HL-60 (cell line): ENCODE results near the gene RBM43.

Experiments used
- CTCF ChIP-seq: IDR thresholded peaks from one replicate; pipeline ENCODE4 v1.5.1; 2011; ENCODE audit warnings: low read length, control low read depth, inconsistent platforms; ENCODE audit not compliant: insufficient read depth
- GABPA ChIP-seq: IDR thresholded peaks from 2 replicates; pipeline ENCODE4 v1.6.1; 2012; ENCODE audit warnings: low read depth
- POLR2AphosphoS5 ChIP-seq: IDR thresholded peaks from 2 replicates; pipeline ENCODE4 v1.6.1; 2012; ENCODE audit warnings: low read depth
- REST ChIP-seq: IDR thresholded peaks from 2 replicates; pipeline ENCODE4 v1.6.1; 2012; ENCODE audit warnings: low read depth; ENCODE audit not compliant: insufficient replicate concordance

GRCh38 chr2:151302879-151303278 lies 41.2 kb upstream of the RBM43 start:
- TF ChIP-seq GABPA (no peak), POLR2AphosphoS5 (no peak), CTCF (no peak), REST (no peak)
